A673 (cell line): ENCODE measurements around the gene GOLGA6L7.
"Not testable (repeated sequence)": the region's sequence is repeated elsewhere in the genome, so short reads cannot be mapped to it uniquely, and the experiment has no call there.

ENCODE experiments used
- EZH2 ChIP-seq: fragments of 200-600 bp; sonication (generic); IDR thresholded peaks from 2 replicates; pipeline ENCODE4 v1.6.1; 2017; ENCODE audit warnings: borderline replicate concordance, low read depth, mild to moderate bottlenecking, mixed read lengths, antibody characterized with exemption, low read length; ENCODE audit not compliant: poor library complexity, severe bottlenecking
- TF ChIP-seq, protein P1 (sequence below): fragments of 300-800, 200-600 bp; sonication (generic); conservative IDR thresholded peaks from 2 replicates; pipeline ENCODE4 v1.5.1; 2017; ENCODE audit warnings: low read depth, mild to moderate bottlenecking, antibody characterized with exemption, low read length, moderate library complexity, mixed read lengths

DNA sequence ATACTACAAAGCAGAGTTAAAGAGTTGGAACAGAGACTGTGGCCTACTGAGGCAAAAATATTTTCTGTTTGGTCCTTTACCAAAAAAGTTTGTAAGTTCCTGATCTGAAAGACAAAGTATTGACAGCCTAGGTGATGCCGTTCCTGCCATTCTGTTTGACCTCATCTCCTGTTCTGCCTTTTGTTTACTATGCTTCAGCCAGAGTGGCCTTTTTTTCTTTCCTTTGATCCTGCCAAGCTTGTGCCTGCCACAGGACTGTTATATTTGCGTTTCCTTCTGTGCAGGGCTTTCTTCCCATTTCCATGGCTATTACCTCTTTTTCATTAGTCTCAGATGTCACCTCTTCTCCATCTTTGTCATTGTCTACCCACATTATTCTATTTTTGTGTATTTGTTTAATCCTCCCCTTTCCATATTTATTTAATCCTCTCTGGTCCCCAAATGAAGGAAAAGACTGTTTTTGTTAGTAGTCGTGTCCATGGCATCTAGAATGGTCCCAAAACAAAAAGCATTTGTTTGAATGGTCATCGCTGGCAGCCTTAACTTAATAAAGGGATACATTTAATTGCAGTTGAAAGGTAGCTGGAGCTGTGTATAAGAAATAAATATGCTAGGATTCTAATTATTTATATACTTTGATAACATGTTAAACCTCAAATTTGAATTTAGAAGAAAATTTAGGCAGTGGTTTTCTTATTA, 36.4 kb downstream of the GOLGA6L7 start:
- TF ChIP-seq, protein P1, sequence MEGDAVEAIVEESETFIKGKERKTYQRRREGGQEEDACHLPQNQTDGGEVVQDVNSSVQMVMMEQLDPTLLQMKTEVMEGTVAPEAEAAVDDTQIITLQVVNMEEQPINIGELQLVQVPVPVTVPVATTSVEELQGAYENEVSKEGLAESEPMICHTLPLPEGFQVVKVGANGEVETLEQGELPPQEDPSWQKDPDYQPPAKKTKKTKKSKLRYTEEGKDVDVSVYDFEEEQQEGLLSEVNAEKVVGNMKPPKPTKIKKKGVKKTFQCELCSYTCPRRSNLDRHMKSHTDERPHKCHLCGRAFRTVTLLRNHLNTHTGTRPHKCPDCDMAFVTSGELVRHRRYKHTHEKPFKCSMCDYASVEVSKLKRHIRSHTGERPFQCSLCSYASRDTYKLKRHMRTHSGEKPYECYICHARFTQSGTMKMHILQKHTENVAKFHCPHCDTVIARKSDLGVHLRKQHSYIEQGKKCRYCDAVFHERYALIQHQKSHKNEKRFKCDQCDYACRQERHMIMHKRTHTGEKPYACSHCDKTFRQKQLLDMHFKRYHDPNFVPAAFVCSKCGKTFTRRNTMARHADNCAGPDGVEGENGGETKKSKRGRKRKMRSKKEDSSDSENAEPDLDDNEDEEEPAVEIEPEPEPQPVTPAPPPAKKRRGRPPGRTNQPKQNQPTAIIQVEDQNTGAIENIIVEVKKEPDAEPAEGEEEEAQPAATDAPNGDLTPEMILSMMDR = not testable (repeated sequence)
- not testable (repeated sequence) for TF ChIP-seq EZH2
